HEK293 (cell line): ENCODE data around the gene SHISA9.

Source experiments
- CTCF ChIA-PET: fragments of 350-600 bp; formaldehyde crosslinking; extraction: SDS; loops from one replicate; lab custom pipeline; 2021; ENCODE audit warnings: antibody characterized with exemption; lab: Yijun Ruan, JAX
- POLR2A ChIA-PET: fragments of 300-600 bp; formaldehyde crosslinking; extraction: SDS; loops from one replicate; lab custom pipeline; 2020; ENCODE audit warnings: antibody characterized with exemption, inconsistent platforms; lab: Yijun Ruan, JAX
- H3K27ac ChIP-seq: fragments of 200-500 bp; sonication (Bioruptor generic); 2 replicates; pipeline ENCODE4 v1.5.1; 2014; ENCODE audit warnings: low read depth, low read length, control low read depth, inconsistent platforms; ENCODE audit errors: extremely low read depth
- H3K36me3 ChIP-seq, 2 experiments: fragments of 200-500 bp in 1 of 2; sonication (Bioruptor generic) in 1 of 2; 1 replicate in 1 of 2; 2 replicates in 1 of 2; pipeline ENCODE4 v1.5.1; 2014 to 2017; ENCODE audit warnings: inconsistent platforms in 2 of 2, low read length in 2 of 2; ENCODE audit not compliant: control insufficient read depth in 2 of 2, insufficient read depth in 1 of 2
- H3K4me1 ChIP-seq: fragments of 200-500 bp; sonication (Bioruptor generic); 2 replicates; pipeline ENCODE4 v1.5.1; 2014; ENCODE audit warnings: mild to moderate bottlenecking, low read length, inconsistent platforms; ENCODE audit not compliant: control insufficient read depth, insufficient read depth
- H3K4me3 ChIP-seq: 2 replicates; pipeline ENCODE4 v1.5.1; 2011; ENCODE audit warnings: low read depth, mild to moderate bottlenecking, control low read depth, low read length, moderate library complexity
- H3K9me3 ChIP-seq: fragments of 200-500 bp; sonication (Bioruptor generic); 2 replicates; pipeline ENCODE4 v1.5.1; 2014; ENCODE audit warnings: low read depth, low read length, inconsistent platforms; ENCODE audit not compliant: control insufficient read depth, insufficient read depth
- HOXA7 ChIP-seq: sonication (generic); formaldehyde crosslinking; IDR thresholded peaks from 2 replicates; pipeline ENCODE4 v1.8.1; 2022; ENCODE audit warnings: missing genetic modification reagents, borderline replicate concordance
- MYNN ChIP-seq: fragments of 450-650 bp; formaldehyde crosslinking; IDR thresholded peaks from 2 replicates; pipeline ENCODE4 v1.5.1; 2016; ENCODE audit warnings: missing biosample characterization, missing genetic modification characterization, borderline replicate concordance
- PRDM10 ChIP-seq: fragments of 450-650 bp; formaldehyde crosslinking; IDR thresholded peaks from 2 replicates; pipeline ENCODE4 v1.5.1; 2016; ENCODE audit warnings: missing biosample characterization, missing genetic modification characterization
- PRDM6 ChIP-seq: fragments of 450-650 bp; formaldehyde crosslinking; IDR thresholded peaks from 2 replicates; pipeline ENCODE4 v1.5.1; 2017; ENCODE audit warnings: missing biosample characterization, missing genetic modification characterization
- SALL2 ChIP-seq: fragments of 450-650 bp; formaldehyde crosslinking; IDR thresholded peaks from 2 replicates; pipeline ENCODE4 v1.5.0; 2017; ENCODE audit warnings: missing biosample characterization, mild to moderate bottlenecking, missing genetic modification characterization, borderline replicate concordance
- SCRT1 ChIP-seq: fragments of 450-650 bp; formaldehyde crosslinking; IDR thresholded peaks from 2 replicates; pipeline ENCODE4 v1.5.1; 2016; ENCODE audit warnings: missing biosample characterization, missing genetic modification characterization, borderline replicate concordance
- ZBTB8A ChIP-seq: fragments of 450-650 bp; formaldehyde crosslinking; IDR thresholded peaks from 2 replicates; pipeline ENCODE4 v1.5.1; 2016; ENCODE audit warnings: missing biosample characterization, missing genetic modification characterization
- ZFP3 ChIP-seq: fragments of 450-650 bp; formaldehyde crosslinking; IDR thresholded peaks from 2 replicates; pipeline ENCODE4 v1.5.1; 2016; ENCODE audit warnings: low read depth, missing biosample characterization, missing genetic modification characterization
- ZNF148 ChIP-seq: fragments of 450-650 bp; formaldehyde crosslinking; IDR thresholded peaks from 2 replicates; pipeline ENCODE4 v1.5.0; 2017; ENCODE audit warnings: missing biosample characterization, missing genetic modification characterization, borderline replicate concordance
- ZNF16 ChIP-seq: fragments of 450-650 bp; formaldehyde crosslinking; IDR thresholded peaks from 2 replicates; pipeline ENCODE4 v1.5.1; 2016; ENCODE audit warnings: low read depth, missing biosample characterization, missing genetic modification characterization
- ZNF174 ChIP-seq: fragments of 450-650 bp; formaldehyde crosslinking; IDR thresholded peaks from 2 replicates; pipeline ENCODE4 v1.5.0; 2017; ENCODE audit warnings: missing biosample characterization, mild to moderate bottlenecking, missing genetic modification characterization
- ZNF211 ChIP-seq: fragments of 450-650 bp; formaldehyde crosslinking; IDR thresholded peaks from 2 replicates; pipeline ENCODE4 v1.5.1; 2016; ENCODE audit warnings: low read depth, missing biosample characterization, missing genetic modification characterization
- ZNF223 ChIP-seq: fragments of 450-650 bp; formaldehyde crosslinking; IDR thresholded peaks from 2 replicates; pipeline ENCODE4 v1.5.1; 2016; ENCODE audit warnings: missing biosample characterization, missing genetic modification characterization
- ZNF248 ChIP-seq: fragments of 450-650 bp; formaldehyde crosslinking; IDR thresholded peaks from 2 replicates; pipeline ENCODE4 v1.5.1; 2017; ENCODE audit warnings: missing biosample characterization, missing genetic modification characterization
- ZNF266 ChIP-seq: fragments of 450-650 bp; formaldehyde crosslinking; IDR thresholded peaks from 2 replicates; pipeline ENCODE4 v1.5.1; 2016; ENCODE audit warnings: missing biosample characterization, missing genetic modification characterization, low read depth
- ZNF274 ChIP-seq, 2 experiments: fragments of 200-500 bp in 1 of 2; fragments of 450-650 bp in 1 of 2; sonication (Bioruptor generic) in 1 of 2; formaldehyde crosslinking in 1 of 2; IDR thresholded peaks; 2 replicates each; pipeline versions ENCODE4 v1.5.1 to v1.6.1; 2014 to 2016; ENCODE audit warnings: borderline replicate concordance in 1 of 2, inconsistent platforms in 1 of 2, low read length in 1 of 2, missing biosample characterization in 1 of 2, missing genetic modification characterization in 1 of 2
- ZNF558 ChIP-seq: fragments of 450-650 bp; formaldehyde crosslinking; IDR thresholded peaks from 2 replicates; pipeline ENCODE4 v1.5.1; 2016; ENCODE audit warnings: missing biosample characterization, missing genetic modification characterization
- ZNF596 ChIP-seq: fragments of 450-650 bp; IDR thresholded peaks from 2 replicates; pipeline ENCODE4 v1.5.0; 2018; ENCODE audit warnings: missing biosample characterization, mild to moderate bottlenecking, missing genetic modification characterization, moderate library complexity
- ZNF624 ChIP-seq: fragments of 450-650 bp; formaldehyde crosslinking; IDR thresholded peaks from 2 replicates; pipeline ENCODE4 v1.5.1; 2017; ENCODE audit warnings: missing biosample characterization, missing genetic modification characterization
- ZNF701 ChIP-seq: fragments of 450-650 bp; formaldehyde crosslinking; IDR thresholded peaks from 2 replicates; pipeline ENCODE4 v1.5.1; 2016; ENCODE audit warnings: missing biosample characterization, missing genetic modification characterization
- ZSCAN23 ChIP-seq: fragments of 450-650 bp; formaldehyde crosslinking; IDR thresholded peaks from 2 replicates; pipeline ENCODE4 v1.5.1; 2016; ENCODE audit warnings: missing biosample characterization, missing genetic modification characterization
- TF ChIP-seq, protein P1 (sequence below): fragments of 450-650 bp; formaldehyde crosslinking; IDR thresholded peaks from 2 replicates; pipeline ENCODE4 v1.5.1; 2017; ENCODE audit warnings: missing biosample characterization, missing genetic modification characterization
- TF ChIP-seq, protein P2 (sequence below): fragments of 450-650 bp; formaldehyde crosslinking; IDR thresholded peaks from 2 replicates; pipeline ENCODE4 v1.5.1; 2016; ENCODE audit warnings: missing biosample characterization, missing genetic modification characterization

The SHISA9 gene

GRCh38 chr16:13178318-13178717, 276.9 kb downstream of the SHISA9 start:
- TF ChIP-seq ZSCAN23 (tag by site-specific recombination) (no peak), SALL2 (tag by site-specific recombination) (no peak), ZNF211 (tag by site-specific recombination) (no peak), ZNF148 (no peak)
- Histone ChIP-seq H3K9me3 (no peaks in the 10 kb centered on the region), H3K36me3 (no peaks in the 10 kb centered on the region), H3K4me1 (no peaks in the 10 kb centered on the region), H3K27ac (no peak overlapping the region), H3K4me3 (no peak overlapping the region)
- POLR2A ChIA-PET: no interaction called here
- CTCF ChIA-PET: interaction anchor here (0.7 kb wide), 1 partner anchor 282 kb away, joined by 5 read pairs; no protein-coding TSS in a partner anchor

- no peak overlapping the region for H3K4me3 ChIP-seq
- H3K36me3 ChIP-seq: no peaks in the 10 kb centered on the region
- no peaks in the 10 kb centered on the region for H3K9me3 ChIP-seq
- TF ChIP-seq, protein P1, sequence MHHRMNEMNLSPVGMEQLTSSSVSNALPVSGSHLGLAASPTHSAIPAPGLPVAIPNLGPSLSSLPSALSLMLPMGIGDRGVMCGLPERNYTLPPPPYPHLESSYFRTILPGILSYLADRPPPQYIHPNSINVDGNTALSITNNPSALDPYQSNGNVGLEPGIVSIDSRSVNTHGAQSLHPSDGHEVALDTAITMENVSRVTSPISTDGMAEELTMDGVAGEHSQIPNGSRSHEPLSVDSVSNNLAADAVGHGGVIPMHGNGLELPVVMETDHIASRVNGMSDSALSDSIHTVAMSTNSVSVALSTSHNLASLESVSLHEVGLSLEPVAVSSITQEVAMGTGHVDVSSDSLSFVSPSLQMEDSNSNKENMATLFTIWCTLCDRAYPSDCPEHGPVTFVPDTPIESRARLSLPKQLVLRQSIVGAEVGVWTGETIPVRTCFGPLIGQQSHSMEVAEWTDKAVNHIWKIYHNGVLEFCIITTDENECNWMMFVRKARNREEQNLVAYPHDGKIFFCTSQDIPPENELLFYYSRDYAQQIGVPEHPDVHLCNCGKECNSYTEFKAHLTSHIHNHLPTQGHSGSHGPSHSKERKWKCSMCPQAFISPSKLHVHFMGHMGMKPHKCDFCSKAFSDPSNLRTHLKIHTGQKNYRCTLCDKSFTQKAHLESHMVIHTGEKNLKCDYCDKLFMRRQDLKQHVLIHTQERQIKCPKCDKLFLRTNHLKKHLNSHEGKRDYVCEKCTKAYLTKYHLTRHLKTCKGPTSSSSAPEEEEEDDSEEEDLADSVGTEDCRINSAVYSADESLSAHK (tag by site-specific recombination): no peak
- no peak for TF ChIP-seq SCRT1 (tag by site-specific recombination)
- TF ChIP-seq ZNF174: no peak
- TF ChIP-seq ZNF16 (tag by site-specific recombination): no peak
- no peak for TF ChIP-seq PRDM10 (tag by site-specific recombination)
- TF ChIP-seq ZNF248 (tag by site-specific recombination): no peak
- no peak for TF ChIP-seq ZNF701 (tag by site-specific recombination)
- no peak for TF ChIP-seq ZBTB8A
- TF ChIP-seq MYNN (tag by site-specific recombination): no peak
- TF ChIP-seq ZFP3 (tag by site-specific recombination): no peak
- no peak for TF ChIP-seq HOXA7
- TF ChIP-seq ZNF274 (IDR thresholded peaks at IDR 0.05; ENCODE audit: low read length): no peak
- TF ChIP-seq ZNF274 (tag by site-specific recombination; IDR thresholded peaks at IDR 0.05; ENCODE audit: borderline replicate concordance): no peak
- TF ChIP-seq, protein P2, sequence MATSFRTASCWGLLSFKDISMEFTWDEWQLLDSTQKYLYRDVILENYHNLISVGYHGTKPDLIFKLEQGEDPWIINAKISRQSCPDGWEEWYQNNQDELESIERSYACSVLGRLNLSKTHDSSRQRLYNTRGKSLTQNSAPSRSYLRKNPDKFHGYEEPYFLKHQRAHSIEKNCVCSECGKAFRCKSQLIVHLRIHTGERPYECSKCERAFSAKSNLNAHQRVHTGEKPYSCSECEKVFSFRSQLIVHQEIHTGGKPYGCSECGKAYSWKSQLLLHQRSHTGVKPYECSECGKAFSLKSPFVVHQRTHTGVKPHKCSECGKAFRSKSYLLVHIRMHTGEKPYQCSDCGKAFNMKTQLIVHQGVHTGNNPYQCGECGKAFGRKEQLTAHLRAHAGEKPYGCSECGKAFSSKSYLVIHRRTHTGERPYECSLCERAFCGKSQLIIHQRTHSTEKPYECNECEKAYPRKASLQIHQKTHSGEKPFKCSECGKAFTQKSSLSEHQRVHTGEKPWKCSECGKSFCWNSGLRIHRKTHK (tag by site-specific recombination): no peak
- TF ChIP-seq ZNF266 (tag by site-specific recombination): no peak
- no peak for TF ChIP-seq PRDM6 (tag by site-specific recombination)
- no peak for TF ChIP-seq ZNF596 (tag by site-specific recombination)
- TF ChIP-seq ZNF558 (tag by site-specific recombination): no peak
- no peak for TF ChIP-seq ZNF624 (tag by site-specific recombination)
- no peak for TF ChIP-seq ZNF223 (tag by site-specific recombination)
- no peaks in the 10 kb centered on the region for H3K4me1 ChIP-seq
- H3K27ac ChIP-seq: no peak overlapping the region
- POLR2A ChIA-PET: no interaction called here
- CTCF ChIA-PET: no interaction called here
Measured at GRCh38 chr16:13181432-13181831, 280.0 kb downstream of the SHISA9 start.
